H9 (cell line): Measurements from ENCODE around the gene PLEKHG7. TPM values are rescaled to one million over a fixed set of nuclear protein-coding genes. Genes with fewer than 3 reads are reported as not detected.

Experiments
- DNase-seq: peaks from one replicate; pipeline ENCODE4 v3.0.0-alpha.2; 2017
- H2AFZ ChIP-seq: one replicate; pipeline ENCODE4 v1.6.1; 2013; ENCODE audit warnings: mild to moderate bottlenecking, low read length, control low read depth, moderate library complexity
- H2AK5ac ChIP-seq: 2 replicates; pipeline ENCODE4 v1.6.1; 2013; ENCODE audit warnings: low read length, control low read depth, mixed read lengths; ENCODE audit not compliant: insufficient read length
- H2BK120ac ChIP-seq: one replicate; pipeline ENCODE4 v1.6.1; 2013; ENCODE audit warnings: low read depth, mild to moderate bottlenecking, low read length, control low read depth, inconsistent platforms; ENCODE audit not compliant: poor library complexity, severe bottlenecking
- H2BK12ac ChIP-seq: 2 replicates; pipeline ENCODE4 v1.6.1; 2013; ENCODE audit warnings: low read length, control low read depth, mixed read lengths, low read depth; ENCODE audit not compliant: insufficient read length
- H2BK15ac ChIP-seq: 2 replicates; pipeline ENCODE4 v1.6.1; 2013; ENCODE audit warnings: low read depth, low read length, control low read depth
- H2BK20ac ChIP-seq: one replicate; pipeline ENCODE4 v1.6.1; 2013; ENCODE audit warnings: low read depth, mild to moderate bottlenecking, low read length, control low read depth, inconsistent platforms; ENCODE audit not compliant: poor library complexity, severe bottlenecking
- H2BK5ac ChIP-seq: 2 replicates; pipeline ENCODE4 v1.6.1; 2013; ENCODE audit warnings: low read length, control low read depth, mixed read lengths; ENCODE audit not compliant: insufficient read length
- H3K14ac ChIP-seq: 2 replicates; pipeline ENCODE4 v1.6.1; 2013; ENCODE audit warnings: low read length, control low read depth; ENCODE audit not compliant: insufficient read depth
- H3K18ac ChIP-seq: 2 replicates; pipeline ENCODE4 v1.6.1; 2013; ENCODE audit warnings: low read depth, mild to moderate bottlenecking, mixed read lengths, low read length, control low read depth; ENCODE audit not compliant: insufficient read length
- H3K23ac ChIP-seq: 2 replicates; pipeline ENCODE4 v1.6.1; 2013; ENCODE audit warnings: low read length, control low read depth, mixed read lengths, low read depth; ENCODE audit not compliant: insufficient read length
- H3K23me2 ChIP-seq: 2 replicates; pipeline ENCODE4 v1.6.1; 2013; ENCODE audit warnings: low read depth, mild to moderate bottlenecking, mixed read lengths, low read length, control low read depth; ENCODE audit not compliant: insufficient read length, poor library complexity, severe bottlenecking
- H3K27ac ChIP-seq: 2 replicates; pipeline ENCODE4 v1.5.1; 2013; ENCODE audit warnings: low read length, control low read depth, mixed read lengths, low read depth; ENCODE audit not compliant: insufficient read length
- H3K27me3 ChIP-seq: 2 replicates; pipeline ENCODE4 v1.6.1; 2013; ENCODE audit warnings: low read length, control low read depth, inconsistent platforms; ENCODE audit not compliant: insufficient read depth
- H3K4ac ChIP-seq: 2 replicates; pipeline ENCODE4 v1.6.1; 2013; ENCODE audit warnings: low read depth, mild to moderate bottlenecking, control low read depth, inconsistent platforms, low read length, moderate library complexity
- H3K4me1 ChIP-seq: 2 replicates; pipeline ENCODE4 v1.6.1; 2013; ENCODE audit warnings: low read length, control low read depth, inconsistent platforms; ENCODE audit not compliant: insufficient read depth
- H3K4me2 ChIP-seq: 2 replicates; pipeline ENCODE4 v1.6.1; 2013; ENCODE audit warnings: low read length, control low read depth, mixed read lengths; ENCODE audit not compliant: insufficient read length, insufficient read depth
- H3K56ac ChIP-seq: 2 replicates; pipeline ENCODE4 v1.6.1; 2013; ENCODE audit warnings: low read depth, mild to moderate bottlenecking, mixed read lengths, low read length, control low read depth; ENCODE audit not compliant: insufficient read length
- H3K79me1 ChIP-seq: 2 replicates; pipeline ENCODE4 v1.6.1; 2013; ENCODE audit warnings: low read depth, mild to moderate bottlenecking, moderate library complexity, low read length, control low read depth, inconsistent platforms; ENCODE audit not compliant: insufficient read depth, poor library complexity, severe bottlenecking
- H3K79me2 ChIP-seq: 2 replicates; pipeline ENCODE4 v1.6.1; 2013; ENCODE audit warnings: low read length, control low read depth, inconsistent platforms; ENCODE audit not compliant: insufficient read depth
- H3K9ac ChIP-seq: 2 replicates; pipeline ENCODE4 v1.6.1; 2013; ENCODE audit warnings: low read length, control low read depth, mixed read lengths; ENCODE audit not compliant: insufficient read length; ENCODE audit errors: extremely low read depth
- H3K9me3 ChIP-seq: one replicate; pipeline ENCODE4 v1.6.1; 2013; ENCODE audit warnings: low read depth, low read length, inconsistent platforms; ENCODE audit not compliant: control insufficient read depth
- H3T11ph ChIP-seq: one replicate; pipeline ENCODE4 v1.6.1; 2013; ENCODE audit warnings: mild to moderate bottlenecking, low read length, control low read depth, inconsistent platforms
- H4K20me1 ChIP-seq: one replicate; pipeline ENCODE4 v1.6.1; 2013; ENCODE audit not compliant: control insufficient read depth, insufficient read length, insufficient read depth
- H4K5ac ChIP-seq: 2 replicates; pipeline ENCODE4 v1.6.1; 2013; ENCODE audit warnings: low read depth, mild to moderate bottlenecking, mixed read lengths, low read length, control low read depth; ENCODE audit not compliant: insufficient read length
- H4K8ac ChIP-seq: replicated peaks from 2 replicates; pipeline ENCODE4 v1.6.1; 2013; ENCODE audit warnings: low read length, control low read depth, mixed read lengths, low read depth; ENCODE audit not compliant: insufficient read length
- H4K91ac ChIP-seq: 2 replicates; pipeline ENCODE4 v1.6.1; 2013; ENCODE audit warnings: low read depth, mild to moderate bottlenecking, moderate library complexity, mixed read lengths, low read length, control low read depth; ENCODE audit not compliant: insufficient read length
- H3K27ac Mint-ChIP-seq, 3 experiments: 2 replicates in 2 of 3; 3 replicates in 1 of 3; pipeline ENCODE4 v1.8.0; 2020 to 2021; ENCODE audit warnings: mixed read lengths in 3 of 3, mild to moderate bottlenecking in 1 of 3, moderate library complexity in 1 of 3
- H3K27me3 Mint-ChIP-seq: 2 replicates; pipeline ENCODE4 v1.8.0; 2021; ENCODE audit warnings: low read depth, mild to moderate bottlenecking, moderate library complexity, mixed read lengths
- H3K36me3 Mint-ChIP-seq, 3 experiments: 2 replicates in 2 of 3; 3 replicates in 1 of 3; pipeline ENCODE4 v1.8.0; 2020 to 2021; ENCODE audit warnings: low read depth in 3 of 3, mixed read lengths in 3 of 3; ENCODE audit not compliant: insufficient read depth in 1 of 3
- H3K4me1 Mint-ChIP-seq, 2 experiments: 2 replicates each; pipeline ENCODE4 v1.8.0; 2020; ENCODE audit warnings: mixed read lengths in 2 of 2
- H3K4me3 Mint-ChIP-seq, 2 experiments: 2 replicates in 1 of 2; 3 replicates in 1 of 2; pipeline ENCODE4 v1.8.0; 2020 to 2021; ENCODE audit warnings: mild to moderate bottlenecking in 2 of 2, mixed read lengths in 2 of 2, moderate library complexity in 1 of 2
- H3K9me3 Mint-ChIP-seq, 2 experiments: 2 replicates in 1 of 2; 3 replicates in 1 of 2; pipeline ENCODE4 v1.8.0; 2020; ENCODE audit warnings: mild to moderate bottlenecking in 2 of 2, mixed read lengths in 2 of 2, moderate library complexity in 1 of 2
- WGBS: extraction: QIAGEN DNeasy Blood & Tissue Kit; methylation state at CpG from one replicate; pipeline ENCODE4 v1.1.7; 2013; ENCODE audit warnings: missing lambda C conversion rate, low lambda C conversion rate, mixed read lengths; ENCODE audit not compliant: insufficient read length; ENCODE audit errors: extremely low coverage; 5-methylcytosine and 5-hydroxymethylcytosine counted together
- total RNA-seq: library from RNA; stranded (reverse); gene quantifications from 2 replicates; pipeline ENCODE4 v1.2.1, GENCODE V29; 2021
- TF ChIP-seq, protein P1 (sequence below): fragments of 200-600 bp; sonication (generic); conservative IDR thresholded peaks from 3 replicates; pipeline ENCODE4 v1.8.0; 2021; ENCODE audit warnings: antibody characterized with exemption, mild to moderate bottlenecking

Gene PLEKHG7
- total RNA-seq, 1 experiment from 2014 or later = not detected

DNA sequence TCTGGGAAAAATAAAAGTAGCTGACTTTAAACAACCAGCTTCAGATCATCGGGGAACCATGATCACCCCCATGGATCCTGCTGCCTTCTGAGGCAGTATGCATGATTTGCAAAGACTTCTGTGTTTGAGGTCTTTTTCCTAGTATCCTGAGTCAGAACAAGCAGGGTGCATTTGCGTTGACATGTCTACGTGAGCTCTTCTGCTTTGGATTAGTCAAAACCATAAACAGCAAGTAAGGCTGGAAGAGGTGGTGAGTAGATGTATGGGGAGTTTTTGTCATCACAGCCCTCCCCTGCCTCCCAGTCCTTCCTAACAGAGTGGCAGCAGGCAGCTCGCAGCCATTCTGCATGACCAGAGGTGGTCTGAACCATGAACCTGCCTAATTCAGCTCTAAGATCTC, 24.1 kb downstream of the PLEKHG7 start:
- Histone ChIP-seq H3K56ac (no peak overlapping the region), H2BK15ac (no peak overlapping the region), H3K14ac (no peak overlapping the region), H3K4ac (no peak overlapping the region), H4K20me1 (no peaks in the 10 kb centered on the region), H4K8ac (no peak overlapping the region), H3K9me3 (no peaks in the 10 kb centered on the region), H2AK5ac (no peak overlapping the region), H3K4me2 (no peak overlapping the region), H3T11ph (no peak overlapping the region), H3K23me2 (no peaks in the 10 kb centered on the region), H2BK120ac (no peak overlapping the region), H3K79me2 (no peaks in the 10 kb centered on the region), H2BK20ac (no peak overlapping the region), H4K5ac (no peak overlapping the region), H3K79me1 (no peaks in the 10 kb centered on the region), H3K18ac (no peak overlapping the region), H3K4me1 (no peaks in the 10 kb centered on the region), H2BK12ac (no peak overlapping the region), H2BK5ac (no peak overlapping the region), H4K91ac (no peak overlapping the region), H3K27ac (no peak overlapping the region), H3K9ac (no peak overlapping the region), H3K27me3 (no peaks in the 10 kb centered on the region), H3K23ac (no peak overlapping the region), H2AFZ (no peak overlapping the region)
- Mint-ChIP-seq H3K27me3 (no peaks in the 10 kb centered on the region), H3K4me3 (no peak overlapping the region), H3K4me1 (peaks cover 3 to 10% of the 10 kb centered on the region in 2 experiments), H3K27ac (no peak overlapping the region), H3K36me3 (peaks cover 3 to 7% (median 5%) of the 10 kb centered on the region in 3 experiments; a peak in 6 of 7 replicates), H3K9me3 (peaks cover 8 to 13% of the 10 kb centered on the region in 2 experiments)
- DNase-seq = no peak
- TF ChIP-seq, protein P1, sequence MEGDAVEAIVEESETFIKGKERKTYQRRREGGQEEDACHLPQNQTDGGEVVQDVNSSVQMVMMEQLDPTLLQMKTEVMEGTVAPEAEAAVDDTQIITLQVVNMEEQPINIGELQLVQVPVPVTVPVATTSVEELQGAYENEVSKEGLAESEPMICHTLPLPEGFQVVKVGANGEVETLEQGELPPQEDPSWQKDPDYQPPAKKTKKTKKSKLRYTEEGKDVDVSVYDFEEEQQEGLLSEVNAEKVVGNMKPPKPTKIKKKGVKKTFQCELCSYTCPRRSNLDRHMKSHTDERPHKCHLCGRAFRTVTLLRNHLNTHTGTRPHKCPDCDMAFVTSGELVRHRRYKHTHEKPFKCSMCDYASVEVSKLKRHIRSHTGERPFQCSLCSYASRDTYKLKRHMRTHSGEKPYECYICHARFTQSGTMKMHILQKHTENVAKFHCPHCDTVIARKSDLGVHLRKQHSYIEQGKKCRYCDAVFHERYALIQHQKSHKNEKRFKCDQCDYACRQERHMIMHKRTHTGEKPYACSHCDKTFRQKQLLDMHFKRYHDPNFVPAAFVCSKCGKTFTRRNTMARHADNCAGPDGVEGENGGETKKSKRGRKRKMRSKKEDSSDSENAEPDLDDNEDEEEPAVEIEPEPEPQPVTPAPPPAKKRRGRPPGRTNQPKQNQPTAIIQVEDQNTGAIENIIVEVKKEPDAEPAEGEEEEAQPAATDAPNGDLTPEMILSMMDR = no peak
- whole genome bisulfite sequencing = no CpG with 5 or more reads among the region's 4 CpGs
